GM12892 (cell line): ENCODE results near the gene GALNS.

Experiments used
- POLR2A ChIP-seq: IDR thresholded peaks from 2 replicates; pipeline ENCODE4 v1.6.1; 2011; ENCODE audit warnings: low read depth, low read length, control low read depth
- POLR2AphosphoS5 ChIP-seq: IDR thresholded peaks from 2 replicates; pipeline ENCODE4 v1.6.1; 2011; ENCODE audit warnings: low read depth, low read length, control low read depth
- TAF1 ChIP-seq: IDR thresholded peaks from 2 replicates; pipeline ENCODE4 v1.6.1; 2011; ENCODE audit warnings: low read depth, mild to moderate bottlenecking, control low read depth, low read length, borderline replicate concordance

GRCh38 chr16:88869673-88869980, 12.9 kb upstream of the GALNS start:
- TF ChIP-seq POLR2AphosphoS5 (no peak), POLR2A (no peak), TAF1 (no peak)
